Esophagus squamous epithelium (tissue), 5 donors: ENCODE data around the gene MEOX2. TPM values are rescaled to one million over a fixed set of nuclear protein-coding genes. Genes with fewer than 3 reads are reported as not detected.

Experiments
- DNase-seq: peaks from one replicate; lab custom pipeline; 2025; lab: John Stamatoyannopoulos, UW
- H3K27ac ChIP-seq, 4 donors: fragments of 200-600 bp; sonication (generic); one replicate each; pipeline ENCODE4 v1.5.1; 2016 to 2019; ENCODE audit warnings: mild to moderate bottlenecking in 1 of 4
- H3K27me3 ChIP-seq, 4 donors: fragments of 200-600 bp; sonication (generic); 1 replicate in 3 of 4; 2 replicates in 1 of 4; pipeline versions ENCODE4 v1.5.1 to v1.6.0; 2017 to 2021; ENCODE audit warnings: antibody characterized with exemption in 1 of 4
- H3K36me3 ChIP-seq, 3 donors: fragments of 200-600 bp; sonication (generic); one replicate each; pipeline ENCODE4 v1.5.1; 2016 to 2019
- H3K4me1 ChIP-seq, 3 donors: fragments of 200-600 bp; sonication (generic); one replicate each; pipeline ENCODE4 v1.5.1; 2017 to 2019
- H3K4me3 ChIP-seq, 4 donors: fragments of 200-600 bp; sonication (generic); 1 replicate in 3 of 4; 2 replicates in 1 of 4; pipeline ENCODE4 v1.5.1; 2016 to 2019; ENCODE audit warnings: mild to moderate bottlenecking in 2 of 4, moderate library complexity in 1 of 4
- H3K9me3 ChIP-seq, 3 donors: fragments of 200-600 bp; sonication (generic); one replicate each; pipeline ENCODE4 v1.5.1; 2016 to 2019
- CTCF ChIP-seq, 6 experiments: fragments of 450-650 bp in 4 of 6; fragments of 200-600 bp in 2 of 6; sonication (generic) in 2 of 6; IDR thresholded peaks; one replicate each; pipeline ENCODE4 v1.5.1; 2016 to 2019; ENCODE audit warnings: antibody characterized with exemption in 6 of 6, mild to moderate bottlenecking in 4 of 6, moderate library complexity in 4 of 6
- POLR2A ChIP-seq, 4 donors: fragments of 450-650 bp; IDR thresholded peaks; one replicate each; pipeline ENCODE4 v1.6.1; 2017; ENCODE audit warnings: antibody characterized with exemption in 4 of 4, mild to moderate bottlenecking in 4 of 4, moderate library complexity in 3 of 4
- WGBS, 2 donors: methylation state at CpG; one replicate each; pipeline ENCODE4 v1.1.5; 2018; 5-methylcytosine and 5-hydroxymethylcytosine counted together
- intact Hi-C: fragments of 100-400 bp; cut with DNase I; formaldehyde crosslinking; loops from one replicate; pipeline ENCODE4 v1.15.0; 2022
- total RNA-seq, 4 donors: library from RNA; depleted of rRNA; stranded (reverse); fragments of >200 nt; gene quantifications; one replicate each; pipeline ENCODE4 v1.1.0, GENCODE V29; 2016
- donor health status: DM: yes; HTN: yes; CAD: no.

Gene MEOX2
- total RNA-seq, 4 donors from 2014 or later = 0.19 to 3.2 (median 2.0) TPM

- Histone ChIP-seq H3K27me3 (no peaks in the 10 kb centered on the region), H3K27ac (no peak overlapping the region), H3K4me1 (no peaks in the 10 kb centered on the region), H3K36me3 (no peaks in the 10 kb centered on the region), H3K9me3 (peaks cover 0 to 5% (median 0%) of the 10 kb centered on the region in 3 donors), H3K4me3 (no peak overlapping the region)
- intact Hi-C loops = no loop called here
- no peak for DNase-seq
- 35 to 50% methylated on average over 5 of the region's 5 CpGs for WGBS, 2 donors
- TF ChIP-seq POLR2A (IDR thresholded peaks at IDR 0.05) (no peak), CTCF (IDR thresholded peaks at IDR 0.05) (no peak)
These were observed 38.0 kb downstream of the MEOX2 start for GRCh38 chr7:15648461-15648961.

GRCh38 chr7:15647309-15647708 lies 39.2 kb downstream of the MEOX2 start:
- Histone ChIP-seq H3K27me3 (no peaks in the 10 kb centered on the region), H3K4me3 (no peak overlapping the region), H3K27ac (no peak overlapping the region), H3K4me1 (no peaks in the 10 kb centered on the region), H3K9me3 (peaks cover 0 to 10% (median 0%) of the 10 kb centered on the region in 3 donors), H3K36me3 (no peaks in the 10 kb centered on the region)
- intact Hi-C loops = no loop called here
- 81 to 89% methylated on average over 1 of the region's 1 CpG for WGBS, 2 donors
- TF ChIP-seq CTCF (IDR thresholded peaks at IDR 0.05) (no peak), POLR2A (IDR thresholded peaks at IDR 0.05) (no peak)
- no peak for DNase-seq

- intact Hi-C loops = no loop called here
- DNase-seq = no peak
- Histone ChIP-seq H3K4me1 (no peaks in the 10 kb centered on the region), H3K27ac (no peak overlapping the region), H3K4me3 (no peak overlapping the region), H3K36me3 (no peaks in the 10 kb centered on the region), H3K27me3 (no peaks in the 10 kb centered on the region), H3K9me3 (peaks cover 0 to 10% (median 0%) of the 10 kb centered on the region in 3 donors)
- TF ChIP-seq CTCF (IDR thresholded peaks at IDR 0.05) (no peak), POLR2A (IDR thresholded peaks at IDR 0.05) (no peak)
- WGBS, 2 donors = 100% methylated on average over 1 of the region's 3 CpGs
These were observed 43.3 kb downstream of the MEOX2 start for GRCh38 chr7:15643000-15643705.

- no peak for TF ChIP-seq POLR2A (IDR thresholded peaks at IDR 0.05)
- TF ChIP-seq CTCF (IDR thresholded peaks at IDR 0.05) = no peak
- Histone ChIP-seq H3K27me3 (no peaks in the 10 kb centered on the region), H3K4me1 (no peaks in the 10 kb centered on the region), H3K27ac (no peak overlapping the region), H3K9me3 (no peaks in the 10 kb centered on the region), H3K4me3 (no peak overlapping the region), H3K36me3 (no peaks in the 10 kb centered on the region)
- no peak for DNase-seq
- 0 to 14% methylated on average over 1 of the region's 1 CpG for WGBS, 2 donors
- intact Hi-C loops = no loop called here
These were observed 57.6 kb downstream of the MEOX2 start for GRCh38 chr7:15628876-15629275.

- Histone ChIP-seq H3K36me3 (no peaks in the 10 kb centered on the region), H3K27me3 (no peaks in the 10 kb centered on the region), H3K4me1 (no peaks in the 10 kb centered on the region), H3K4me3 (no peak overlapping the region), H3K27ac (no peak overlapping the region), H3K9me3 (no peaks in the 10 kb centered on the region)
- TF ChIP-seq POLR2A (IDR thresholded peaks at IDR 0.05) (no peak), CTCF (IDR thresholded peaks at IDR 0.05) (no peak)
- DNase-seq = no peak
- intact Hi-C loops = no loop called here
- 86 to 87% methylated on average over 1 of the region's 1 CpG for WGBS, 2 donors
These were observed 60.4 kb downstream of the MEOX2 start for GRCh38 chr7:15626041-15626440.
